Activated T-cell treated with anti-CD3 and anti-CD28 coated beads, Interleukin-2, amount 50 U/mL, for 1 hour (primary cell): ENCODE data around the gene TRMT10B.

ENCODE experiments used
- DNase-seq: peaks from one replicate; pipeline ENCODE4 v3.0.0-alpha.2; 2020

TRMT10B gene, protein sequence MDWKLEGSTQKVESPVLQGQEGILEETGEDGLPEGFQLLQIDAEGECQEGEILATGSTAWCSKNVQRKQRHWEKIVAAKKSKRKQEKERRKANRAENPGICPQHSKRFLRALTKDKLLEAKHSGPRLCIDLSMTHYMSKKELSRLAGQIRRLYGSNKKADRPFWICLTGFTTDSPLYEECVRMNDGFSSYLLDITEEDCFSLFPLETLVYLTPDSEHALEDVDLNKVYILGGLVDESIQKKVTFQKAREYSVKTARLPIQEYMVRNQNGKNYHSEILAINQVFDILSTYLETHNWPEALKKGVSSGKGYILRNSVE

DNA sequence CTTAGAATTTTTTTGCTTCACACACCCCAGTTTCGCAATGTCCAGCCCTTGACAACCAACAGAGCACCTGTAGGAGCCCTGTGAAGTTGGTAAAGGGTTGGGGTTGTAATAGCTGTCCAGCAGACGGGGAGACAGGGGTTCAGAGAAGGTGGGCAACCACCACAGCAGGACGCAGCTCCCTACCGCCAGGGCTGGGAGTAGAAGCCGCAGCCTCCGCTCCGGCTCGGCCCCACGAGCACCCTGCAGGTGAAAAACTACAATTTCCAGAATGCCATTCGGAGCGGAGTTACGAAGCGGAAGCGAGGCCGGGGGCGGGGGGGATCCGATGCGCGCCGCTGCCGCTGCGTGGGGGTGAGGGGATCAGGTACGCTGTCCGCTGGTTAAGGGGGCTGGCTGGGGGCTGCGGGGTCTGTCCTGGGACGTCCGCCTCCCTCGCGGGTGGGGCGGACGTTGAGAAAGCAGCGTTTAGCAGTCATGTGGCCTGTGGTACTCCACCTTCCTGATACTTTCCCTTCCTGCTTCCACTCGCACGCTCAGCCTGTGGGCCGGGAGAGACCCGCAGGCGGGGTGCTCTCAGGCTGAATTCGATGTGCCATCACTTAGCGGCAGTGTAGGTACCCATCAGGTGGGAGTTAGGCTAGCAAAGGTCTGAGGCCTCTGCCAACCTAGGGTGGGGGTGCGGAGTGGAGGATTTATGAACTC, at the start of gene TRMT10B:
TSS of gene TRMT10B (plus strand) at position 317 of the 702 bp plus-strand sequence. CDS start 8,127 bp downstream, outside the sequence.
- DNase-seq = peak; percentile 74

DNA sequence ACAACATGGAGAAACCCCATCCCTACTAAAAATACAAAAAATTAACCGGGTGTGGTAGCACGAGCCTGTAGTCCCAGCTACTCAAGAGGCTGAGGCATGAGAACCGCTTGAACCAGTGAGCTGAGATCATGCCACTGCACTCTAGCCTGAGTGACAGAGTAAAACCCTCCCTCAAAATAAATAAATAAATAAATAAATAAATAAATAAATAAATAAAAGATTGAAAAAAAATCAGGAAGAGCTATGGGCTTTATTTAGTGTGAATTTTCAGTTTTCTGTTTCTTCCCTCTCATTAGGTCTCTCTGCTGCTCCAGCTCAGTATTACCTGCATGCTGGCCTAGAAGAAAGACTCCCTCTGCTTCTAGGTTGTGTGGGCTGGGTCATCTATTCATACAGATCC, 47.8 kb upstream of the TRMT10B start:
- no peak for DNase-seq

DNA sequence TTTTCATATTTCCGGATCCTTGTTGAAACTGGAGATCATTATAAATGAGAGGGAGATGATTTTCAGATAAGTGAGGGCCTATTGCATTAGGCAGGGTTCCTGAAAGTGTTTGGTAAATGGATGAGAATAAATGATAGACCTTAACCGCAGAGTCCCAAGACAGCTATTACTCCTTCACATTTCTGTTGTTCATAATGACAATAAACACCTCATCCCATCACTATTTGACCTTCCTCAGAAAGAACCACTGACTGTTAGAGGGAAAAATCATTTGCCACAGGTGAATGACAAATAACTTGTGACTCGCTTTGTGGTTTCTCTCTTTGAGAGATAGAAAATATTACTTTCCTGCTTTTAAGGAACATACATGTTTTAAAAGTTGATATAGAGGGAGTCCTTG, 47.3 kb upstream of the TRMT10B start:
- no peak for DNase-seq

DNA sequence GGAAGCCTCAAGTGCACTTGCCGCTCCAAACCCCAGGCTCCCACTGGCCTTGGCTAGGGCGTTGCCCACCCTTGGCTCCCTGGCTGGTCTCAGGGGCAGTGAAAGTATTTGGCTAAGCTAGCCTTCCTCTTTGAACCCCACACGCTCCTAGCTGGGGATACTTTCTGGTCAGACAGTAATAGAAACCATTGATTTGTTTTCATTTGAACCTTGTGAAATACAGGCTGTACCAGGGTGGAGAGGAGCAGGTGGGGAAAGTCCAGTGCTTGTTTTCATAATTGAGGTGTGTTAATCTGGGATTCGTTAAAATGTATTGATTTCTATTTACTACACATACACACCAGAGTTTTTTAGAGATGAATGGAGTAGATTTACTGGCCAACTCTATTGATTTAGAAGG, 45.9 kb upstream of the TRMT10B start:
- DNase-seq = no peak

DNA sequence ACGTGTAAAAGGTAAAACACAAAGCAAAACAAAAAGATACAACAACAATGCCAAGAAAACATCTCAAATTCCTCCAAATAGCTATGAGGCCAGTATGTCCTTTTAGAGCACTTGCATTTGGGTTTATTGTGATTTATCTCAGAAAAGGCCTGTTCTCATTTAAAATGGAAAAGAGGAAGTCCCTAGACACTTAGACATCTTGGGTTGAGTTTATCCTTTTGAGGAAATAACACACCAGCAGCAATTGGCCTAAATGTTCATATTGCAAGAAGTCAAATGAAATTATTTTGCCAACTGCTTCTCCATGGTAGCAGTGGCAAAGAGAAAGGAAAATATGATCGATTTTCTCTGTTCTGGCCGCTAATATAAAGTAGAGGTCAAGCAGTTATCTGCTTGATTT, 43.6 kb upstream of the TRMT10B start:
- no peak for DNase-seq

DNA sequence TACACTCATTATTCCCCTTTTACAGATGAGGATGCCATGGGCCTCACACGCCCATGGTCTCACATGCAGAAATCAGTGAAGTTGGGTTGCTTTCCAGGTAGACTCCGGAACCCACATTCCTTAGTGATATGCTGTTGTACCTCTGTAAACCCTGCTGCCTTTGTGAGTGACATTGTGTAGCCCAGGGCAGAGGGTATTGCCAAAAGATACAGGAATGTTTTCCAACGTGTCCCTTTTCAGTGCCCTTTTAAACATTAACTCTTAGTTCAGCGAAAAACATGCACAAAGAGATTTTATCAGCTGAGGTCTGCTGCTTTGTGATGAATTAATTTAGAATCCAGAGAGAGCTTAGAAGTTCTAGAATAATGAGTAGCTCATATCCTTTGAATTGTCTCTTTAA, 38.3 kb upstream of the TRMT10B start:
- DNase-seq = no peak

DNA sequence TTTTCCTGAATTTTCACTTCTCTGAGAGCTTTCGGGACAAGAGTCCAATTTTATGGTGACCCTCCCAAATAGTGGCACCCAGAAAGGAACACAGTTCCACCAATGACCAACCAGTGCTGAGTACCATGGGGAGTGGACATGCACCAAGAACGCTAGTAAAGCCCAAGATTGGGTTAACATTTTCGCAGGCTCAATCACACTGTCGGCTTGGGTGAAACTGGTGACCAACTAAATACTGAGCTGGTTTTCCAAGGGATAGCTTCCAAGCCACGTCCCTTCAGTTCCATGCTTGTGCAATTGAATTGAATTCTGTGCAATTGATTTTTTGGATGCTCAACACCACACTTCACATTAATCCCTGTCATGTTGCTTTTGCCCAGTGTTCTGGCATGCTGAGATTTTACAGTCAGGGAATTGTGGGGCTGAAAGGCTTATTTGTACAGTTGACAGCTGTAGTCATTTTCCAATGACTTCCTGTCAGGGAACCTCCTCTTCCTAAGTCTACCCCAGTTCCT, 37.6 kb upstream of the TRMT10B start:
- no peak for DNase-seq

DNA sequence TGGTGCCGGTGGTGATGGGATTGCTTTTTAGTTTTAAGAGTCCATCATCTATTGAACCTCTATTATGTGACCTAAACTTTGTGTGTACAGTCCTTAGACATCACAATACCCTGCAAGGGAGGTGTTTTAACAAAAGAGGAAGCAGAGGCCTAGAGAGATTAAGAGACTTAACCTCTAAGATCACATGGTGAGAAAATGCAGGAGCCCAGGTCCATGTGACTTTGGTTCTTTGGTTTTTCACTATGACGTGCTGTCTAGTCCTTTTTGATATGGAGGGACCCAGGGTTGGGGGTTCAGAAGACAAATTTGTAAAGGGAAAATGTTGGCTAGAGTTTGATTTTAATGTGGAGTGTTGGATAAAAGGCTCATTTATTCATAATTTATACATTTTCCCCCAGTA, 34.1 kb upstream of the TRMT10B start:
- no peak for DNase-seq

DNA sequence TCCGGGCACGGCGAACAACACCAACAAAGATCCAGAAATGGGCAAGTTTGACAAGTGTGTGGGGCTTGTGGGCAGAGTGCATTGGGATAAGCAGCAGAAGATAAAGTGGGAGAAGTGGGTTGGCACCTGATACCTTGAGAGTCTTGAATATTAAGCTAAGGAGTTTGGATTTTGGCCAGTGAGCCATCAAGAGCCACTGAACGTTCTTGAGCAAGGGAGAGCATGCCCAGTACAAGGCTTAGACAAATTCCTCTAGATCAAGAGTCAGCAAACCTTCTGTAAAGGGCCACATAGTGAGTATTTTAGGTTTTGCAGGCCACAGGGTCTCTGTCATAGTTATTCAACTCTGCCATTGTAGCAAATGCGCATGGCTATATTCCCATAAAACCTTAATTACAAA, 26.6 kb upstream of the TRMT10B start:
- DNase-seq = no peak

DNA sequence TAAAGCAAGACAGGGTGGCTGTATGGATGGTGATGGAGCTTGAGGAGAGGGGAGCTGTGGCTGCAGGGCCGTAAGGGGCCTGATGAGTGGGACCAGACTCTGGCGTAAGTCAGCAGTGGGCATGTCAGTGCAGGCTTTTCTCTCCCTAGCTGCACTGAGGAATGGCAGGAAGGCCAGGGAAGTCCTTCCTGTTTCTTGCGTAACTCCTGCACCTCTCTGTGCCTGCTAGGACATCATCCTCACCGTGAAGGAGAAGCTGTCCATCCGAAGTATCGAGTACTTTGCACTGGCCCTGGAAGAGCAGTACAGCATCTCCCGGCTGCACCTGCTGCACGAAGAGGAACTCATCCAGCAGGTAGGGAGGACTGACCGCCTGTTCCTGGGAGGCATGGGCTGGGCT, 24.1 kb upstream of the TRMT10B start:
- no peak for DNase-seq

DNA sequence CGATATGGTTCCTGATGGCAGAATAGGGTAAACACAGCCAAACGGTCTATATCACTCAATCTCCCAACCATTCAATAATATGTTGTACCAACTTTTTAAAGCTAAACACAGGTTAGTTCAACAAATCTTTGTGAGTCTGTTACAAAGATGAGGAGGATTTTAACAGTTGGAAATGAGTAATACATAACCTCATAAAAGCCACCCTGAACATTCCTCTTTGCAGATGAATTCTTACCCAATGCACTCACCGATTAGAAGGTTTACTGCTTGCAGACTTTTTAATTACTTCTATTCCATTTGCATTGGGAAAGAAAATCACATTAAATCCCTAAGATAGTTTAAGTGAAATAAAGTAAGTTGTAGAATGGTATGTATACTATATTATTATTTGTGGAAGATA, 23.3 kb upstream of the TRMT10B start:
- no peak for DNase-seq

DNA sequence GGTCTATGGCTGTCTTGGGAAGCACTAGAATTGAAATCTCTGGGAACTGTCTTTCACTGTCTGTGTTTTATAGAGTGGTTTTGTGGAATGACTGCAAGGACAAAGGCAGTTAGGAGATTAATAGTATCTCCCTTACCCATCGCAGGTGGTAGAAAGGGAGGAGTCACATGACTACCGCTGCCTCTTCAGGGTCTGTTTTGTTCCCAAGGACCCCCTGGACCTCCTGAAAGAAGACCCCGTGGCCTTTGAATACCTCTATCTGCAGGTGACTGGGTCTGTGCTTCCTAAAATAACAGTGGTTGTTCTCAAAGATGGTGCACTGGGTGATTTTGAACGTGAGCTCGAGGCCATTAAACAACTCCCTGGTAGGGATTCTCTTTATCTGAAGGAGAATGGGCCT, 22.8 kb upstream of the TRMT10B start:
- DNase-seq = no peak

DNA sequence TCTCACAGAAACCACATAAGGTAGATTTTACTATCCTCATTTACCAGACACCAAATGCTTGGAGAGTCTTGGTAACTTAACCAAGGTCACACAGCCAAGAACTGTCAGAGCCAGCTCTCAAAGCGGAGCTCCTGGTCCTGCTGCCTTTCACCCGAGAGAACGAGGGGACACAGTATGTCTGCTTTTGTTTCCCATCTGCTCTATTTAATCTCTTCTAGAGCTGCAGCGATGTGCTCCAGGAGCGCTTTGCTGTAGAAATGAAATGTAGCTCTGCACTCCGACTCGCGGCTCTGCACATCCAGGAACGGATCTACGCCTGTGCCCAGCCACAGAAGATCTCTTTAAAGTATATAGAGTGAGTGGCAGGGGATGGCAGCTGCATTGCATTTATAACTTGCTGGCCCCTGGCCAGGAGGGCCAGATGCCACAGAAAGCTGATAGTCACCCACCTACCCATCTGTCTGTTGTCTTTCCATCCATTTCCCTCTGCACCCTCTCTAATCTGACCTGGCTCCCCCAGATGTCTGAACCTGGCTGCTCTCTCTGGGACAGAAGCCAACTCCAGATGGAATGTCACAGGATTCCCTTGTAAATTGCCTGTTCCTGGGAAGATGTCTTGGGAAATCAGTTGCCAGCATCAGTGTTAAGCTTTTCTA, 21.4 kb upstream of the TRMT10B start:
- no peak for DNase-seq

DNA sequence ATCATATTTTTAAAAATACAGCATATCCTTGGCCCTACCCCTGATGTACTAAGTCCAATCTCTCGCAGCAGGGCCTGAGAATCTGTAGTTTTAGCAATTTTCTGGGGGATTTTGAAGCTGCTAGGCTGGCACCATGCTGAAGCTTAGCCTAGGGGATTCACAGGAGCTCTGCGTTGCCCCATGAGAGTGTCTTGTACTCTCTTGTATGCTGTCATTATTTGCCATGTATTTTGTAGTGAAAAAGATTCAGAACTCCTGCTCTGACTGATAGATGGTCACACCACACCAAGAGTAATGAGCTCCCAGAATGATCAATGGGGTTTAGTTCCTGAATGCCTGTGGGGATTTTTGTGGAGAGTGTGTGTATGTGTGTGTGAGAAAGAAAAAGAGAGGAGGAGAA, 20.7 kb upstream of the TRMT10B start:
- no peak for DNase-seq

DNA sequence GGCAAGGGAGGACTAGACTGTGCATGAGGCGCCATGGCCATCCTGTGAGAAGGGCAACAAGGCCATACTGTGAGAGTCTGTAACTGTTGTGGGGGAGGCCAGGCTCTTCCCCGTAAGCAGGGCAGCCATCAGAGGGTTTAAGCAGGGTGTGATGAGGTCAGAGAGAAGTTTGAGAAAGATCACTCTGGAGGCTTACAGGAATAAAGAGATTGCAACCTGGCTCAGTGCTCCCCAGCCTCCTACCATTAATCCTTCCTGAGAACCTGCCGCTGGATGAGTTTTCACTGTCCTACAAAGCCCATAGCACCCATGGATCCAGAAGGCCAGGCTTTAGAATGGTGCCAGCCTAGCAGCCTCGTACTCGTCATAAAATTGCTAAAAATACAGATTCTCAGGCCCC, 14.4 kb upstream of the TRMT10B start:
- no peak for DNase-seq

DNA sequence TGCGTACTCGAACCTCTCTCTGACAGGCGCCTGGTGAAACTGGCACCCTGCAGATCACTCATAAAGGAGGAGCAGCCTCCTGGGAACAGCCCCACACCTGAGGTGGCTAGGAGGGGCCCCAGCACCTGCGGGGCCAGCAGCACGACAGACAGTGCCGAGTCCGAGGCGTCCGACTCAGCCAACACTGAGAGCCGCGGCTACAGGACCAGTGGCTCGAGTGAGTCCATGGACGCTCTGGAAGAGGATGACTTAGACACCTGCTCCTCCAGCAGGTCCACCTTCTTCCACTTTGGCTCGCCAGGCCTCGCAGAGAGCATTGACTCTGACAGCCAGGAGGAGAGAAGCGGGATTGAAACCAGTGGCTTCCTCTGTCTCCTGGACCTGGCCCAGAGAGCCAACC, 13.5 kb upstream of the TRMT10B start:
- DNase-seq = no peak

DNA sequence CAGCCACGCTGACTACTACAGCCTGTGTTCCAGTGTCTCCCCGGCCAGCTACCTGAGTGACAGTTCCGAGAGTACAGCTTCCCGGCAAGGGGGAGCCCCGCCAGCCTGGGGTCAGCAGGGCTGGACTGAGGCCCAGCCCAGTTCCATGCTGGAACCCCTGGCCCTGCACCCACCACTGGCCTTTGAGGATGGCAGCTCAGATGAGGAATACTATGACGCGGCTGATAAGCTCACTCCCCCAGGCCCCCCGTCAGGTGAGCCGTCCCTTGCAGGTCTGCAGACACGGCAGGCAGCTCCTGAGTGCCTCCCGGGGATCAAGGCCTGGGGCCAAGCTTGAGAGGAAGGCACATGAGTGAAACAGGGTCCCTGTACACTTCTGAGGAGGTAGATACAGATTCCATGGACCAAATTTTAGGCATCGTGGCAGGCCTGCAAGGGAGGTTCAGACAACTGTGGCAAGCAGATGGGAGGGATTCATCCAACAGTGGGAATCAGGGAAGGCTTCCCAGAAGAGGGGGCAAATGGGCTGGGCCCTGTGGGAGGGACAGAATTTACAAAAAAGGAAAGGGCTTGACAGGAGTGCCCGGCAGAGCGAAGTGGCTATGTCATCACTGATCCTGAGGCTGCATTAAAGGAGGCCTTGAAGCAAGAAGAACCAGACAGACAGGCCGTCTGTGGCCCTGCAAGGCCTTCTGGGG, 12.8 kb upstream of the TRMT10B start:
- DNase-seq = no peak

DNA sequence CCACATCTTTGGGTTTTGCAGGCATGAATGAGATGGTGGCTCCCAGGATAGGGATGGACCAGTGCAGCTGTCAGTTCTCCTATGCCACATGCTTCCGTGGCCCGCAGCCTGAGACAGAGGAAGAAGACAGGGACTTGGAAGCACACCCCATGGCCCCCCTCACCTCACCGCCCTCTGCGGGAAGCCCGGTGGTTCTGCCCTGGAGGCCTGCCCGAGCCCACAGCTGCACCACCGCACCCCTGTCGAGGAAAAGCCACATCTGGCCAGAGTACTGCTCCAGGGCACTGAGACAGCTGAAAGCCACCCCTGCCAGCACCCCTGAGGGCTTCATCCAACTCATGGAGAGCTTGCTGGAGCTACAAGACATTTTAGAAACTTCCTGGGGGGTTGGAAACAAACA, 7.6 kb upstream of the TRMT10B start:
- no peak for DNase-seq

DNA sequence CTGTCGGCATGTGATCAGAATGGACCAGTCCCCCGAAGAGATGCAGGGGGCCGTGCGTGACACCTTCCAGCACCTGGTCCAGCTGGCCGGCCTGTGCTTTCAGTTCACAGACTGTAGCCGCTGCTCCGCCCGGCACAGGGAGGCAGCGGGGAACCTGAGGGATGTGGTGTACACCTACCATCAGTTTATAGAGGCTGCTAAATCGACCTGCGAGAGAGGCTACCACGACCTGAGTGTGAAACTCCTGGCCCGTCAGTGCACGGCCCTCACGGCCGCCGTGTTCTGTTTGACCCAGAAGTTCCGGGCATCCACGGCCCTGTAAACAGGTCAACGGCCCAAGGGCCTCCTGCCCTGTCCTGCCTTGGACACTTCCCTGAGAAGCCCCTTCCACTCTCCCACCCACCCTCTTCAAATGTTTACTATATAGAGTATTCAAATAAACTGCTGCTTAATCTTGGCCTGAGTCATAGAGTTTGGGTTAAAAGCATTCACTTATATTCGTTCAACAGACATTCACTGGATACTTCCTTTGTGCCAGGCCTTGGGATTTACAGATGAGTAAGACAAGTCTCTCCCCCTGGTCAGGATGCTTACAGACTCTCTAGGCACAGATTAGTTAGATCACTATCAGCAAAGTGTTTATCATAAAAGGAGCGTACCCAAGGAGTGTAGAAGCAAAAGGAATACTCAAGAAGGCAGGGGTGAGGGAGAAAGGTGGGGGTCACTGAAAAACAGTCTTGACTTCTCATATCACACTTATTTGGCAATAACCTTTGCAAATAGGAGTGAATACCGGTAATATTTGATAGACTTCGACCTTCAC, 6.9 kb upstream of the TRMT10B start:
- DNase-seq = no peak

DNA sequence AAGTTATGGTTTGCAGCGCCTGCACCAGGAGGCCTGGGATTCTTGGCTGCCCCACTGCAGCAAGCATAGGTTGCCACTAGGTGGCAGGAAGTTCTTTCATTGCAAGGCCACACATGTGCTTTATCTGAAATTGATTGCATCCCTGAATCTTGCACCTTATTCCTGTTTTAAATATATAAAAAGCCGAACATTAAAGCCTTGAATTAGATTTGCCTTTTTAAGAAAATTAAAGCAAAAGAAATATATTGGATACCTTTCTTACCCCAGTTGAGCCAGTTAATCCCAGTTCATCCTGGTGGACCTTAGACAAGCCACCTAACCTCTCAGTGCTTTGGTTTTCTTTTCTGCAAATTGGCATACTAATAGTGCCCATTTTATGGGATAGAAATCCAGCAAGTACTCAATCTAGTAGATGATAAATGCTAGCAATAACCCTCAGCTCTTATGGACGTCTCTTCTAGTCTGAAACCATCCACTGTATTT, 6.3 kb upstream of the TRMT10B start:
- DNase-seq = peak; percentile 59

DNA sequence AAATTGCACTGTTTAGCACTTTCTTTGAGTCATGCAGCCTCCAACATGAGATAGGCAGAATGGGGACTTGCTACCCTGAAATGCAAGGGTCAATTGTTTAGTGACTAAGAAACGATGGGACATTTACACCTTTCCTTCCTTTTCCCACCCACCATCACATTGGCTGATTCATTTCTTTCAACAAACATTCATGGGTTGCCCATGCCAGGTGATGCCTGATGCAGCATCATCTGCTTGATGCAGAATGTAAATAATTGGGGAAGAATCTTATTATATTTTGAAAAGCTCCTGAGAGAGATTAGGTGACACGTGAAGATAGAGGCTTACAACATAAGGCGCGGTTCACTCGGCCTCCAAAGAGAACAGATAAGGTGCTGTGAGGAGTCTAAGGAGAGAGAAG, 4.5 kb upstream of the TRMT10B start:
- DNase-seq = no peak

DNA sequence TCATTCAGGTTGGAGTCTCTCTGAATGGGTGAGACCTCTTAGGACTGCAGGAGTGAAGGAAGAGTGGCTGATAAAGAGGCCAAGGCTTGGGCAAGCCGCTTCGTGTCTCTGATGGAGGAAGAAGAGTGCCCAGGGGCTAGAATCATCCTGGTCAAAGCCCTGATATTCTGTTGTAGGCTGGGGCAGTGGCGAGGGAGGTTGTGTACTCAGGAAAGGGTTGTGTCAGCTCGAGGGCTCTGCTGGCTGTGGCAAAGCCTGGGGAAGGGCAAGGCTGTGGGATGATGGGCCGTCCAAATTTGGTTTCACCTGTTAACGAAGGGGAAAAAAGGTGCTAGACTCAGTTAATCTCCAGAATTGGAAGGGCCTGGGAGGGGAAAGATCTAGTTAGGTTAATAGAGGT, 2.4 kb upstream of the TRMT10B start:
- DNase-seq = no peak
